Endothelial cell of umbilical vein (primary cell): ENCODE data around the gene PRTN3.

Source experiments
- POLR2AphosphoS5 ChIP-seq: IDR thresholded peaks from 2 replicates; pipeline ENCODE4 v1.6.1; 2012; ENCODE audit warnings: low read depth, mild to moderate bottlenecking, control low read depth, low read length, moderate library complexity; ENCODE audit not compliant: insufficient read depth
- TF ChIP-seq, protein P1 (sequence below): IDR thresholded peaks from 2 replicates; pipeline ENCODE4 v1.6.1; 2011; ENCODE audit not compliant: insufficient read depth, insufficient read length
- TF ChIP-seq, protein P2 (sequence below), 2 donors: IDR thresholded peaks; 1 replicate in 1 of 2; 2 replicates in 1 of 2; pipeline ENCODE4 v1.5.1; 2011; ENCODE audit warnings: low read length in 2 of 2, mild to moderate bottlenecking in 2 of 2, moderate library complexity in 2 of 2, control low read depth in 1 of 2, inconsistent platforms in 1 of 2, low read depth in 1 of 2; ENCODE audit not compliant: insufficient read depth in 1 of 2; ENCODE audit errors: extremely low read depth in 1 of 2

DNA sequence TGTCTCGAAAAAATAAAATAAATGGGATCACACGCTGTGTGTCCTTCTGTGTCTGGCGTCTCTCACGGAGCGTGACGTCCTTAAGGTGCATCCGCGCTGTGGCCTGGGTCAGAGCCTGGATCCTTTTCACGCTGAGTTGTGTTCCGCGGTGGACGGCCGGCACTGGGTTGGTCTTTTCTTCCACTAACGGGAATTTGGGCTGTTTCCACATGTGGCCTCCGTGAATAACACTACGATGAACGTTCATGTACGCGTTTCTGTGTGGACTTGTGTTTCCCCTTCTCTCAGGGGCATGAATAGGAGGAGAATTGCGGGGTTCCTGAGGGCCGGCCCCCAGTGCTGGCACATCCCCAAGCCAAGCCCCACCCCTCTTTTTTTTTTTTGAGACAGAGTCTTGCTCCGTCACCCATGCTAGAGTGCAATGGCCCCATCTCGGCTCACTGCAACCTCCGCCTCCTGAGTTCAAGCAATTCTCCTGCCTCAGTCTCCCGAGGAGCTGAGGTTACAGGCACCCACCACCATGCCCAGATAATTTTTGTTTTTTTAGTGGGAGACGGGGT is 49.7 kb upstream of the PRTN3 start:
- TF ChIP-seq, protein P1, sequence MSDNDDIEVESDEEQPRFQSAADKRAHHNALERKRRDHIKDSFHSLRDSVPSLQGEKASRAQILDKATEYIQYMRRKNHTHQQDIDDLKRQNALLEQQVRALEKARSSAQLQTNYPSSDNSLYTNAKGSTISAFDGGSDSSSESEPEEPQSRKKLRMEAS, result no peak
- TF ChIP-seq, protein P2, sequence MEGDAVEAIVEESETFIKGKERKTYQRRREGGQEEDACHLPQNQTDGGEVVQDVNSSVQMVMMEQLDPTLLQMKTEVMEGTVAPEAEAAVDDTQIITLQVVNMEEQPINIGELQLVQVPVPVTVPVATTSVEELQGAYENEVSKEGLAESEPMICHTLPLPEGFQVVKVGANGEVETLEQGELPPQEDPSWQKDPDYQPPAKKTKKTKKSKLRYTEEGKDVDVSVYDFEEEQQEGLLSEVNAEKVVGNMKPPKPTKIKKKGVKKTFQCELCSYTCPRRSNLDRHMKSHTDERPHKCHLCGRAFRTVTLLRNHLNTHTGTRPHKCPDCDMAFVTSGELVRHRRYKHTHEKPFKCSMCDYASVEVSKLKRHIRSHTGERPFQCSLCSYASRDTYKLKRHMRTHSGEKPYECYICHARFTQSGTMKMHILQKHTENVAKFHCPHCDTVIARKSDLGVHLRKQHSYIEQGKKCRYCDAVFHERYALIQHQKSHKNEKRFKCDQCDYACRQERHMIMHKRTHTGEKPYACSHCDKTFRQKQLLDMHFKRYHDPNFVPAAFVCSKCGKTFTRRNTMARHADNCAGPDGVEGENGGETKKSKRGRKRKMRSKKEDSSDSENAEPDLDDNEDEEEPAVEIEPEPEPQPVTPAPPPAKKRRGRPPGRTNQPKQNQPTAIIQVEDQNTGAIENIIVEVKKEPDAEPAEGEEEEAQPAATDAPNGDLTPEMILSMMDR (IDR thresholded peaks at IDR 0.05; ENCODE audit: extremely low read depth in 1 of 2, insufficient read depth in 1 of 2, low read depth in 1 of 2, low read length in 2 of 2), result no peak
- TF ChIP-seq POLR2AphosphoS5, result no peak
